Peyer's patch (tissue), 4 donors: ENCODE results near the gene LPIN1.

Source experiments
- CTCF ChIP-seq, 6 experiments: fragments of 450-650 bp in 4 of 6; fragments of 200-600 bp in 2 of 6; sonication (generic) in 1 of 6; IDR thresholded peaks; one replicate each; pipeline ENCODE4 v1.5.1; 2017 to 2019; ENCODE audit warnings: antibody characterized with exemption in 6 of 6, mild to moderate bottlenecking in 3 of 6, moderate library complexity in 1 of 6
- POLR2A ChIP-seq, 2 donors: fragments of 450-650 bp; IDR thresholded peaks; one replicate each; pipeline ENCODE4 v1.5.1; 2017; ENCODE audit warnings: antibody characterized with exemption in 2 of 2, mild to moderate bottlenecking in 2 of 2, moderate library complexity in 2 of 2

- TF ChIP-seq CTCF (IDR thresholded peaks at IDR 0.05) (no peak), POLR2A (IDR thresholded peaks at IDR 0.05) (no peak)
Observed at GRCh38 chr2:11852526-11853196, 106.2 kb downstream of the LPIN1 start.
